Kidney (tissue), 14 donors: ENCODE measurements around the gene RECQL5. TPM values are rescaled to one million over a fixed set of nuclear protein-coding genes. Genes with fewer than 3 reads are reported as not detected.
A peak's percentile ranks its signal among the peaks of the same experiment; 100 is the strongest.

Experiments used
- DNase-seq, 5 donors: peaks; one replicate each; pipeline ENCODE4 v3.0.0-alpha.2; 2013 to 2020
- FAIRE-seq: peaks from 2 replicates; lab custom pipeline; 2012; peaks lifted over from hg19 to GRCh38; lab: Jason Lieb, UNC
- H3K27ac ChIP-seq, 2 donors: one replicate each; pipeline ENCODE4 v1.7.0; 2013; ENCODE audit warnings: low read depth in 2 of 2, low read length in 2 of 2, inconsistent platforms in 1 of 2
- H3K27me3 ChIP-seq: one replicate; pipeline ENCODE4 v1.7.1; 2013; ENCODE audit warnings: low read length, inconsistent platforms; ENCODE audit not compliant: control insufficient read depth, insufficient read depth
- H3K36me3 ChIP-seq, 3 donors: one replicate each; pipeline versions ENCODE4 v1.7.0 to v1.7.1; 2013; ENCODE audit warnings: low read length in 3 of 3, control low read depth in 1 of 3, inconsistent platforms in 1 of 3; ENCODE audit not compliant: insufficient read depth in 3 of 3, control insufficient read depth in 2 of 3
- H3K4me1 ChIP-seq, 3 donors: one replicate each; pipeline versions ENCODE4 v1.7.0 to v1.7.1; 2013; ENCODE audit warnings: low read length in 3 of 3, inconsistent platforms in 1 of 3, low read depth in 1 of 3; ENCODE audit not compliant: control insufficient read depth in 2 of 3, insufficient read depth in 2 of 3
- H3K4me3 ChIP-seq, 3 donors: one replicate each; pipeline versions ENCODE4 v1.7.0 to v1.8.1; 2013; ENCODE audit warnings: low read length in 3 of 3, control low read depth in 1 of 3, inconsistent platforms in 1 of 3
- H3K9ac ChIP-seq, 3 donors: one replicate each; pipeline versions ENCODE4 v1.7.0 to v1.7.1; 2013; ENCODE audit warnings: low read length in 3 of 3, control low read depth in 1 of 3, inconsistent platforms in 1 of 3
- H3K9me3 ChIP-seq, 3 donors: one replicate each; pipeline versions ENCODE4 v1.7.0 to v1.7.1; 2013; ENCODE audit warnings: low read length in 3 of 3, control low read depth in 1 of 3, inconsistent platforms in 1 of 3; ENCODE audit not compliant: control insufficient read depth in 2 of 3, insufficient read depth in 1 of 3
- intact Hi-C: fragments of 100-400 bp; cut with DNase I; formaldehyde crosslinking; loops from one replicate; pipeline ENCODE4 v1.11.1; 2022
- polyA plus RNA-seq: library from polyadenylated mRNA; stranded (reverse); fragments of 350-450 nt; fragmentation: Illumina TruSeq; extraction: RNeasy Lipid Tissue Mini Kit (QIAGEN cat#74804); gene quantifications from one replicate; pipeline ENCODE4 v1.2.3, GENCODE V29; 2014; ENCODE audit warnings: low read depth, low replicate concordance; ENCODE audit not compliant: insufficient read depth
- total RNA-seq: library from RNA; stranded (reverse); fragmentation: NEBNext Ultra II Directional; extraction: Animal tissue kit (Norgen Biotek cat#: 25700); gene quantifications from one replicate; pipeline ENCODE4 v1.2.1, GENCODE V29; 2021
- TF ChIP-seq, protein P1 (sequence below): IDR thresholded peaks from 3 replicates; pipeline ENCODE4 v1.5.1; 2012; ENCODE audit warnings: mild to moderate bottlenecking, moderate library complexity, borderline replicate concordance; ENCODE audit not compliant: insufficient read depth; ENCODE audit errors: extremely low read depth
- donor health status: control.
- donor health status: control.
- donor health status: control.
- donor health status: control.
- donor health status: control.
- donor health status: DM: yes; HTN: yes; CAD: no.
- donor health status: Normal renal cell carcinoma (clear cell type).

RECQL5 gene
- total and polyA plus RNA-seq, 2 donors from 2014 or later: 40.0 to 51.6 TPM

DNA sequence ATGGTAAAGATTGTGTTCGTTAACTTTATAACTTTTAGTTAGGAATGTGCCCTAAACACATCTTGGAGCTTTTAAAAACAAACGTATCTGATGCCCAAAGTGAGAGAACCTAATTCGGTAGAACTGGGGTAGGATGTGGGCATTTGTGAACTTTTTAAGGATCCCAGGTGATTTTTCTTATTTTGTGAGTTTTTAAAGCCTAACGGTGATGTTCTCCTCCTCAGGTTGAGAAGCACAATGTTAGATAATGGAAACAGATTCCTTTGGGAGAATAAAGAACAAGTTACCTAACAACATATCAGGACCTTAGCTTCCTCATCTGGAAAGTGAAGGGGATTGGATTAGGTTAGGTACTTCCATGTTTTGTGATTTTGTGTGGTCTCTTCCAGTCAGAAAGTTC, 871 bp upstream of the RECQL5 start:
- TF ChIP-seq, protein P1, sequence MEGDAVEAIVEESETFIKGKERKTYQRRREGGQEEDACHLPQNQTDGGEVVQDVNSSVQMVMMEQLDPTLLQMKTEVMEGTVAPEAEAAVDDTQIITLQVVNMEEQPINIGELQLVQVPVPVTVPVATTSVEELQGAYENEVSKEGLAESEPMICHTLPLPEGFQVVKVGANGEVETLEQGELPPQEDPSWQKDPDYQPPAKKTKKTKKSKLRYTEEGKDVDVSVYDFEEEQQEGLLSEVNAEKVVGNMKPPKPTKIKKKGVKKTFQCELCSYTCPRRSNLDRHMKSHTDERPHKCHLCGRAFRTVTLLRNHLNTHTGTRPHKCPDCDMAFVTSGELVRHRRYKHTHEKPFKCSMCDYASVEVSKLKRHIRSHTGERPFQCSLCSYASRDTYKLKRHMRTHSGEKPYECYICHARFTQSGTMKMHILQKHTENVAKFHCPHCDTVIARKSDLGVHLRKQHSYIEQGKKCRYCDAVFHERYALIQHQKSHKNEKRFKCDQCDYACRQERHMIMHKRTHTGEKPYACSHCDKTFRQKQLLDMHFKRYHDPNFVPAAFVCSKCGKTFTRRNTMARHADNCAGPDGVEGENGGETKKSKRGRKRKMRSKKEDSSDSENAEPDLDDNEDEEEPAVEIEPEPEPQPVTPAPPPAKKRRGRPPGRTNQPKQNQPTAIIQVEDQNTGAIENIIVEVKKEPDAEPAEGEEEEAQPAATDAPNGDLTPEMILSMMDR: no peak
- Histone ChIP-seq H3K9ac (peak overlapping the region; percentile 84 to 97 (median 88)), H3K4me1 (peaks cover 0 to 15% (median 8%) of the 10 kb centered on the region in 3 donors), H3K27me3 (no peaks in the 10 kb centered on the region), H3K36me3 (peaks cover 3 to 31% (median 13%) of the 10 kb centered on the region in 3 donors), H3K9me3 (no peaks in the 10 kb centered on the region), H3K4me3 (peak overlapping the region; percentile 92 to 98 (median 96)), H3K27ac (no peak overlapping the region)
- no peak for FAIRE-seq
- intact Hi-C loops: no loop called here
- DNase-seq: no peak

DNA sequence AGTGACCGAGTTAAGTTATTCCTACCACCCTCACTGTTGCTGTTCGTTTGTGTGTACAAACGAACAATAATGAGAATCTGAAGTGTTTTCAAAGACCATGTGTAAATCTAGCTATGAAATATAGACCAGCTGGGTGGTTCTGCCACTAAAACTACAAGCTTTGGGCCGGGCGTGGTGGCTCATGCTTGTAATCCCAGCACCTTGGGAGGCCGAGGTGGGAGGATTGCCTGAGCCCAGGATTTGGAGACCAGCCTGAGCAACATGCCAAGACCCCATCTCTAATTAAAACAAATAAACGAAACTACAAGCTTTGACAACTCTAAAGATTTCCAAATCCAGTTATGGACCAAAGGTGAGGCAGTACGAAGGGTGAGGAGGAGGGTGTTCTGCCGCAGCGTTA, 973 bp downstream of the RECQL5 start:
- no peak for FAIRE-seq
- TF ChIP-seq, protein P1: no peak
- Histone ChIP-seq H3K27me3 (no peaks in the 10 kb centered on the region), H3K9me3 (no peaks in the 10 kb centered on the region), H3K4me3 (peak overlapping the region; percentile 81 to 96 (median 91)), H3K36me3 (peaks cover 3 to 29% (median 18%) of the 10 kb centered on the region in 3 donors), H3K4me1 (peaks cover 0 to 15% (median 8%) of the 10 kb centered on the region in 3 donors), H3K9ac (peak overlapping the region in 1 of 3 donors; percentile 80), H3K27ac (no peak overlapping the region)
- intact Hi-C loops: no loop called here
- DNase-seq: peak in 1 of 5 donors; percentile 20

DNA sequence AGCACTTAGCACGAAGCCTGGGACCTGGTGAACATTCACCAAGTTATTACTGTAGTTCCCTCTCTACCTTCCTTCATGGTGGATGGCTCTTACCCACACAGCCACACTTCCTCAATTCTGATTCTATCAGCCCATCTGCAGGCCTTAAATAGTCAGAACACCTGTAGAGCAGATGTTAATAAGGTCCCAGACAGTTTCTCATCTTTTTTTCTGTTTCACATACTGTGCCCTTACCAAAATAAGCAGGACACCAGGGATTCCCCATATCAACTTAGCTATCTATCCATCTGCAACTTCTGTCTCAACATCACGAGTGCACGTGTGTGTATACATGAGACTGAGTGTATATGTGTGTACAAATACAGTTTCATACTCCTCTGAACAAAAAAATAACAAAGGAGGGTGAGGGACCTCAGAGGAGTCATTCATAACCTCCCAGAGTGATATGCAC, 2.8 kb downstream of the RECQL5 start:
- H3K9me3 ChIP-seq: no peaks in the 10 kb centered on the region
- H3K4me1 ChIP-seq: peaks cover 0 to 15% (median 8%) of the 10 kb centered on the region in 3 donors
- H3K9ac ChIP-seq: no peak overlapping the region
- H3K36me3 ChIP-seq: peaks cover 0 to 31% (median 24%) of the 10 kb centered on the region in 3 donors
- no peak overlapping the region for H3K27ac ChIP-seq
- intact Hi-C loops: no loop called here
- no peaks in the 10 kb centered on the region for H3K27me3 ChIP-seq
- no peak for FAIRE-seq
- no peak overlapping the region for H3K4me3 ChIP-seq
- DNase-seq: no peak
- TF ChIP-seq, protein P1: no peak

DNA sequence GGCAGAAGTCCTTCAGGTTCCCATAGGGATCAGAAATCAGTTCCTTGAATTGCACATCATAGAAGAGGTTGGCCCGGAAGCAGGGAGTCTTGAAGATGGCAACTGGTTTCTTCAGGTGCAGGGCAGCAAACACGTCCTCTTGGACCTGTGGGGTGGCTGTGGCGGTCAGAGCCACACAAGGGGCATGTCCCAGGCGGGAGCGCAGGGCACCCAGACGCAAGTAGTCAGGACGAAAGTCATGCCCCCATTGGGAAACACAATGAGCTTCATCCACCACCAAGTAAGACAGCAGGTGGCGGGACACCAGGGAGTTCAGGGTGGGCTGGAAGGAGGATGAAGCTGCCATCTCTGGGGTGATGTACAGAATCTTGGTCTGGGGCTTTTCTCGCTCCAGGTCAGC, 4.4 kb downstream of the RECQL5 start:
- no peak overlapping the region for H3K27ac ChIP-seq
- peaks cover 0 to 34% (median 24%) of the 10 kb centered on the region in 3 donors for H3K36me3 ChIP-seq
- H3K4me1 ChIP-seq: peaks cover 0 to 8% (median 8%) of the 10 kb centered on the region in 3 donors
- no peak overlapping the region for H3K4me3 ChIP-seq
- H3K9me3 ChIP-seq: no peaks in the 10 kb centered on the region
- no peak for FAIRE-seq
- intact Hi-C loops: no loop called here
- no peaks in the 10 kb centered on the region for H3K27me3 ChIP-seq
- DNase-seq: peak in 1 of 5 donors; percentile 18
- TF ChIP-seq, protein P1: no peak
- H3K9ac ChIP-seq: no peak overlapping the region
